ENCODE results near the gene TSFM. TPM values are rescaled to one million over a fixed set of nuclear protein-coding genes. Genes with fewer than 3 reads are reported as not detected.
A peak's percentile ranks its signal among the peaks of the same experiment; 100 is the strongest.

TSFM gene
- total RNA-seq = 10 to 100 TPM; 38.8 to 62.5 (median 45.4) TPM
- polyA plus RNA-seq = 10 to 100 TPM; 37.6 to 80.8 TPM
- long read RNA-seq, donor 1, transcript TSFM-204 (6 exons, 2,192 nt) = major isoform, 32 of 48 reads
- long read RNA-seq, donor 1, transcript TSFM-208 (6 exons, 651 nt) = minor isoform, 5 of 48 reads
- long read RNA-seq, donor 1, partial matches to known transcripts = 1 of 48 reads
- long read RNA-seq, donor 1, other reads (novel, unspliced or antisense) = 9 of 48 reads
- long read RNA-seq, donor 2, transcript TSFM-208 (6 exons, 651 nt) = minor isoform, 15 of 141 reads
- long read RNA-seq, donor 2, transcript TSFM-204 (6 exons, 2,192 nt) = major isoform, 107 of 141 reads
- long read RNA-seq, donor 2, partial matches to known transcripts = 2 of 141 reads
- long read RNA-seq, donor 2, other reads (novel, unspliced or antisense) = 12 of 141 reads
- long read RNA-seq, donor 3, transcript TSFM-204 (6 exons, 2,192 nt) = major isoform, 21 of 27 reads
- long read RNA-seq, donor 3, partial matches to known transcripts = 1 of 27 reads
- long read RNA-seq, donor 3, other reads (novel, unspliced or antisense) = 0 of 27 reads

DNA sequence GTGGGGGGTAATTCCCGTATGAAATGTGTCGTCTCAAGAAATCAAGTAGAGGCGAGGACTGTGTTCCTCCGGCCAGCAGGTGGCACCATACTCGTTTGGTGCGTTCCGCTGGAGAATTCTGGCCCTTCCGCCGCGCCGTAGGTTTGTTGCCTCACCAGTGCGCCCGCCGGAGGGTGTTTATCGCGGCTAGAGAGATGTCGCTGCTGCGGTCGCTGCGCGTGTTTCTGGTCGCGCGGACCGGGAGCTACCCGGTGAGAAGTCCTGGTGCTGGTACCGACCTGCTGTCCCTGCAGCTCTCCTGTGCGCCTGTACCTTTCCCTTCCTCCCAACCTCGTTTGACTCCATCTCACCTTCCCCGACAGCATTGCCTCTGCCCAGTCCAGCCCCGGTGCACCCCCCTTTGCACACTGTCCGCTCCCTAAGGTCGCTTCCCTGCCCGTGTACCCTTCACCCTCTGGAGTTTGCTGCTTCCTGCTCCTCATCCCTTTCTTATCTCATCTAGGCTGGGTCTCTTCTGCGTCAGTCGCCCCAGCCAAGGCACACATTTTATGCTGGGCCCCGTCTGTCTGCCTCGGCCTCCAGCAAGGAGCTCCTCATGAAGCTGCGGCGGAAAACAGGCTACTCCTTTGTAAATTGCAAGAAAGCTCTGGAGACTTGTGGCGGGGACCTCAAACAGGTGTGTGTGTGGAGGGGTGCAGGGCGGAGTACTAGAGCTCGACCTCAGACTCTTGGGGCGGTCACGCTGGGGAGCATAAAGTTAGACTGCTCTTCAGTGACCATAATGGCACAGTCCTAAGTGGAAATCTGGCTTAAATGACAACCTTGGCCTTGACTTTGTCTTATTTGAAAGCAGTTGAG is at the start of gene TSFM:
Gene TSFM (plus strand): TSS at position 180 of the 858 bp plus-strand sequence. CDS start 15 bp downstream, at position 195.
- peaks cover 0 to 41% (median 13%) of the 10 kb centered on the region in 12 donors for H3K4me1 ChIP-seq
- ATAC-seq = peak; percentile 84 to 94 (median 92)
- 1% methylated on average over 41 to 45 of the region's 45 CpGs for WGBS, 4 donors
- DNase-seq = peak; percentile 97 to 98 (median 98)
- no peaks in the 10 kb centered on the region for H3K27me3 ChIP-seq
- peak within 1 kb of the TSS in 11 of 12 donors; percentile 24 to 82 (median 65) for H3K27ac ChIP-seq
- peak within 1 kb of the TSS; percentile 64 to 98 (median 92) for H3K4me3 ChIP-seq
- TF ChIP-seq, protein P1, sequence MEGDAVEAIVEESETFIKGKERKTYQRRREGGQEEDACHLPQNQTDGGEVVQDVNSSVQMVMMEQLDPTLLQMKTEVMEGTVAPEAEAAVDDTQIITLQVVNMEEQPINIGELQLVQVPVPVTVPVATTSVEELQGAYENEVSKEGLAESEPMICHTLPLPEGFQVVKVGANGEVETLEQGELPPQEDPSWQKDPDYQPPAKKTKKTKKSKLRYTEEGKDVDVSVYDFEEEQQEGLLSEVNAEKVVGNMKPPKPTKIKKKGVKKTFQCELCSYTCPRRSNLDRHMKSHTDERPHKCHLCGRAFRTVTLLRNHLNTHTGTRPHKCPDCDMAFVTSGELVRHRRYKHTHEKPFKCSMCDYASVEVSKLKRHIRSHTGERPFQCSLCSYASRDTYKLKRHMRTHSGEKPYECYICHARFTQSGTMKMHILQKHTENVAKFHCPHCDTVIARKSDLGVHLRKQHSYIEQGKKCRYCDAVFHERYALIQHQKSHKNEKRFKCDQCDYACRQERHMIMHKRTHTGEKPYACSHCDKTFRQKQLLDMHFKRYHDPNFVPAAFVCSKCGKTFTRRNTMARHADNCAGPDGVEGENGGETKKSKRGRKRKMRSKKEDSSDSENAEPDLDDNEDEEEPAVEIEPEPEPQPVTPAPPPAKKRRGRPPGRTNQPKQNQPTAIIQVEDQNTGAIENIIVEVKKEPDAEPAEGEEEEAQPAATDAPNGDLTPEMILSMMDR (IDR thresholded peaks at IDR 0.05) = peak; percentile 86 to 98 (median 92)
- peak in 1 of 2 donors; percentile 60 for TF ChIP-seq POLR2A (IDR thresholded peaks at IDR 0.05)
- no peaks in the 10 kb centered on the region for H3K9me3 ChIP-seq
- intact Hi-C loops (cut with DNase I) = loop anchor here in 6 of 10 donors (1.0 to 5.0 kb wide), 2 partner anchors 122 to 124 kb away; no protein-coding TSS in a partner anchor
- H3K36me3 ChIP-seq = peaks cover 0 to 48% (median 29%) of the 10 kb centered on the region in 9 donors

DNA sequence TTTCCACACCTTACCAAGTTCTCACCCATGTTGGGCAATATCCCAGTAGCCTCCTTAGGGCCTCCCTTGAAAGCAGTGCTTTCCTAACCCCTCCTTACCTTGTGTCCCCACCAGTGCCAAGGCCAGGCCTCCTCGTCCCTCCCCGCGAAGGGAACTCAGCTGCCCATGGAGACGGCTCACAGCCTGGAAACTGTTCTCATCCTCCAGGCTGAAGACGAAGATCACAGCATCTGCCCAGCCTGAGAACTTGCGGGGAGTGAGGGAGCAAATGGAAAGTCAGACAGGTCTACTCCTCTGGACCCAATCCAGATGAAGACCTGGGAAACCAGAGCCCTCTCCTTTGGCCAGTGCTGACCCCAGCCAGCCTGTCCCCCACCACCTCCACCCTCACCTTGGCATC is 48.7 kb upstream of the TSFM start:
- H3K4me1 ChIP-seq = peaks cover 5 to 38% (median 29%) of the 10 kb centered on the region in 12 donors
- 73 to 81% (median 78%) methylated on average over 4 to 6 of the region's 6 CpGs for WGBS, 4 donors
- no peaks in the 10 kb centered on the region for H3K9me3 ChIP-seq
- H3K27me3 ChIP-seq = peaks cover 24 to 71% (median 36%) of the 10 kb centered on the region in 9 donors
- H3K36me3 ChIP-seq = peaks cover 0 to 51% (median 0%) of the 10 kb centered on the region in 9 donors
- intact Hi-C loops (cut with DNase I) = loop anchor here in 3 of 10 donors (10.0 kb wide), 2 partner anchors 99 to 149 kb away; partner anchors contain the start of gene B4GALNT1 (in 1 of the 3)
- peak overlapping the region in 1 of 12 donors; percentile 14 for H3K27ac ChIP-seq
- no peak for TF ChIP-seq POLR2A (IDR thresholded peaks at IDR 0.05)
- TF ChIP-seq, protein P1 (IDR thresholded peaks at IDR 0.05) = no peak
- no peak for ATAC-seq
- peak in 2 of 5 donors; percentile 5 to 8 for DNase-seq
- H3K4me3 ChIP-seq = peak overlapping the region in 2 of 12 donors; percentile 5 to 43

DNA sequence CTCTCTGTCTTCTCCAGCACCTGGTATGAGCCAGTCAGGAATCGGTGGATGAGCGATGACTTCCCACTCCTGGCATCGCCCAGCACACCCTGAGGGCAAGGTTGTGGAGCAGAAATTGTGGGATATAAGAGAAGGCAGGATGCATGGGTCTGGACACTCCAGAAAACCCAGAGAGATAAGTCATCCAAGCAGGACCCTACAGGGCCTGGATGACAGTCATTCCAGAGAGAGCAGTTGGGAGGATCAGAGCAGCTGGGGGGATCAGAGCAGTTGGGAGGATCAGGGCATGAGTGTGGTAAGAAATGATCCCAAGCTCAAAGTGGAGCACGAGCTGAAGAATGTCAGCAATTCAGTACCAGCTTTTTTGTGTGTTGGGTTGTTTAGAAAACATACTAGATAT is 48.0 kb upstream of the TSFM start:
- H3K27ac ChIP-seq = no peak overlapping the region
- intact Hi-C loops (cut with DNase I) = loop anchor here in 3 of 10 donors (10.0 kb wide), 2 partner anchors 100 to 150 kb away; partner anchors contain the start of gene B4GALNT1 (in 1 of the 3)
- DNase-seq (no peak), ATAC-seq (no peak)
- peaks cover 25 to 78% (median 39%) of the 10 kb centered on the region in 9 donors for H3K27me3 ChIP-seq
- 57 to 77% (median 74%) methylated on average over 4 of the region's 4 CpGs for WGBS, 4 donors
- peak overlapping the region in 2 of 12 donors; percentile 43 to 52 for H3K4me3 ChIP-seq
- peaks cover 5 to 40% (median 31%) of the 10 kb centered on the region in 12 donors for H3K4me1 ChIP-seq
- H3K36me3 ChIP-seq = peaks cover 0 to 50% (median 0%) of the 10 kb centered on the region in 9 donors
- TF ChIP-seq POLR2A (IDR thresholded peaks at IDR 0.05) = no peak
- TF ChIP-seq, protein P1 (IDR thresholded peaks at IDR 0.05) = no peak
- no peaks in the 10 kb centered on the region for H3K9me3 ChIP-seq
